DMS53 treated with DMSO at 0.1 percent for 48 hours (cell line): Measurements from ENCODE around the gene FAM131B.

Source experiments
- DNase-seq: peaks from one replicate; lab custom pipeline; 2025; ENCODE audit not compliant: unreplicated experiment; lab: John Stamatoyannopoulos, UW

FAM131B gene

GRCh38 chr7:143325240-143325639, 37.3 kb downstream of the FAM131B start:
- peak; percentile 22 for DNase-seq

DNA sequence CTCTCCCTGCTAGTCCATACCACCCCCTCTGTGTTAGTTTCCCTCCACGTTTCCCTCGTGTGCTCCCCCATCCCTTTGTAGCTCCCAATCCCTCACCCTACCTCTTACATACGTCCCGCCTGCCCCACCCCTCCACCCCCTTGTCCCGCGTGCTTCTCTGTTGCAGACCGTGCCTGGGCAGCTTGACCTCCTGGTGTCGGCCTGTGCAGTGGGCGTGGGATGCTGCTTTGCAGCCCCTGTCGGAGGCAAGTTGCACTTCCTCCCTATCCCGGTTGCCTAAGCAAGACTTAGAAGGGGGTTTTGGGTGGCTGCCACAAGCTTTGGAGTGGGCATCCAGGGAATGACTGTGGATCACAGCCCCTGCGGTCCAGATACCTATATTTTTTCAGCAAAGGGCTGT, 38.9 kb downstream of the FAM131B start:
- DNase-seq, result no peak

DNA sequence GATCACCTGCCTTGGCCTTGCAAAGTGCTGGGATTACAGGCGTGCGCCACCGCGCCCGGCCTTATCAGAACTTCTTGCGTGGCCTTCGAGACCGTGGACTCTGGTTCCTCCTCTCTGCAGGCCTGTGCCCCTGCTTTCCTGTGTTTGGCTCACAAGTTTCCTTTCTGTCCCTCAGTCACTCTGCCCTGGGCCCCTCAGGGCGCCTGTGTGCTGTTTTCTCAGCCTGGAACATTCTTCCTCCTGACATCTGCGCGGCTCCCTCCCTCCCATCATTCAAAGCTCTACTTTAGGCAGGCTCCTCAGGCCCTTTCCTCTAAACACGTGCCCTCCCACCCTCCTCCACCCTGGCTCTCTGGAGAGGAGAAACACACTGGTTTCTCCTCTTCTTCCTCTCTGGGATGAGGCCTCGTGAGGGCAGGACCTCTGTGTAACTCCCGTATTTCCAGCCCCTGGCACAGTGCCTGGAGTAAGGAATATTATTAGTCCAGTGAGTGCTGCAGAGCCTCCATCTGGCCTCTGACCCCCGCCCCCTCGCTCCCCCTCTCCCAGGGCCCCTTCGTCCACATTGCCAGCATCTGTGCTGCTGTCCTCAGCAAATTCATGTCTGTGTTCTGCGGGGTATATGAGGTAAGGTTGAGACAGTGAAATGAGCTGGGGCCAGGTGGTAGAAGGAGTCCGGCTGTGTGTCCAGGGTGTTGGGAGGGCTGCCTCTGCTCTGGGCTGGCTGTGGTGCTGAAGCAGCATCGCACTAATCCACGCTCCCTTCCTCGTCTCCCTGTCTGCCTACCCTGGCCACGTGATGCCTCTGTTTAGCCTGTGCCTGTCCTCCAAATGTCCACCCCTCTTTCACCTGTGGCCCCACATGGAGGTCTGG, 39.5 kb downstream of the FAM131B start:
- DNase-seq, result no peak

GRCh38 chr7:143321734-143322133, 40.8 kb downstream of the FAM131B start:
- no peak for DNase-seq

- no peak for DNase-seq
These were observed 41.3 kb downstream of the FAM131B start for GRCh38 chr7:143321242-143321641.

DNA sequence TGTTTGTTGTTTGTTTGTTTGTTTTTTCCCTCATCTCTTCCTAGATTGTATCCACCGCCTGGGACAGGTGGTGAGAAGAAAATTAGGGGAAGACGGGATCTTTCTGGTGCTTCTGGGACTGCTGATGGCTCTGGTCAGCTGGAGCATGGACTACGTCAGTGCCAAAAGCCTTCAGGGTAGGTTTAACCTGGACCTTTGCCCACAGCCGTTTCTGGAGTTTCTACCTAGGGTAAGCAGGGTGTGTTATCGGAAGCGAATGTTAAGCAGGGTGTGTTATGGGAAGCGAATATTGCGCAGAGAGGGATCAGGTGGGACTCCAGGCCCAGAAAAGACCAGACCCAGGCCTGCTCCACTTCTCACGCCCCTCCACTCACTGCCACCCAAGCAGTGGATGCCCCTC, 41.9 kb downstream of the FAM131B start:
- DNase-seq, result no peak

DNA sequence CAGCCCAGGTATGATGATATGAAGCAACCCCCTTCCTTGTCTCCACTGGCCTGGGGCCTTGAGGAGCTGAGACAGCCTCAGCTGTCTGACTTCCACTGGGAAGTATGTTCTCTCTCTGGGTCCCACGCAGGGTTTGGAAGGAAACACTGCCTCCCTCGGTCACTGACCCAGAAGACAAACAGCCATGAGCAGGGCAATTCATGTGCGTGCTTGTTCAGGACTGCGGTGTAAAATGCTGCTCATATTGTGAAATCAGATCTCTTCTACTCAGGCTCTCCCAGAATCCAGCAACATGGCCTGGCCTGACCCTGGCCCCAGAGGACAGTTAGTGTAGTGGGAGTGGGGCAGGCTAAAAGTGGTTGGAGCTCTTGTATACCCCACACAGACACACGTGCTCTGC, 43.9 kb downstream of the FAM131B start:
- DNase-seq, result no peak

DNA sequence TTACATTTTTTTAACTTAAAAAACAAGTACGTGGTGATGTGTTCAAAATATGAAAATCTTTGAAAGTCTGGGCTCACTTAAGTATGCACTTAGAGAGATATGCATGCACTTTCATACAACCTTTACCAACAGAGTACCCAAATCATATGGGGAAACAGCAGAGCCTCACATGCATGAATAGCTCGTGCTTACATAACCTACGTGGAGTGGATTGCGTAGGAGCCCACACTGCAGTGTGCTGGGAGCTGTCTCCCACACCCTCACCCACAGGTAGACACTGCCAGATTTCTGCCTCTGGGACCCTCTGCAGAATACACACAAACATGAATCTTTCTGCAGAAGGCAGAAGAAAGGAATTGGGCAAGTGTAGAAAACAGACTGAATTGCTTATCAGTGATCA, 46.0 kb downstream of the FAM131B start:
- DNase-seq, result no peak

DNA sequence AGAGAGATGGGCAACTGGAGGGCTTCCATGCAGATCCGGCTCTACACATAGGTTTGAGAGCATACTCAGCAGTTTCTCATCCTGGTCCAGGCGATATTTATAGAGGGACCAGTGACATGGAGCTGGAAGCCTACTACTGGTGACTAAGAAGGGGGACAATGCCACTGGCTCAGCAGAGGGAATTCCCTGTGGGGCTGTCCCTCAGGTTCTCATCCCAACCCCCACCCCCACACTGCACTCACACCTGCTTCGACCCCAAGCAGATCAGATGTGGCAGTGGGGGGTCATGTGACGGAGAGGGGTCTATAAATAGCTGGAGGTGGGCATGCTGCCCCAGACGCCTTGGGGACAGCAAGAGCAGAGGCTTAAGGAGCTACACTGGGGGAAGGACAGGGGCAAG, 46.7 kb downstream of the FAM131B start, which contains the start of gene CLCN1:
Gene CLCN1 (plus strand): TSS at position 336 of the 400 bp plus-strand sequence. CDS start 102 bp downstream, outside the sequence.
- no peak for DNase-seq

GRCh38 chr7:143314127-143314526, 48.4 kb downstream of the FAM131B start:
- no peak for DNase-seq

- DNase-seq, result no peak
These were observed 53.9 kb downstream of the FAM131B start for GRCh38 chr7:143308632-143309031.

DNA sequence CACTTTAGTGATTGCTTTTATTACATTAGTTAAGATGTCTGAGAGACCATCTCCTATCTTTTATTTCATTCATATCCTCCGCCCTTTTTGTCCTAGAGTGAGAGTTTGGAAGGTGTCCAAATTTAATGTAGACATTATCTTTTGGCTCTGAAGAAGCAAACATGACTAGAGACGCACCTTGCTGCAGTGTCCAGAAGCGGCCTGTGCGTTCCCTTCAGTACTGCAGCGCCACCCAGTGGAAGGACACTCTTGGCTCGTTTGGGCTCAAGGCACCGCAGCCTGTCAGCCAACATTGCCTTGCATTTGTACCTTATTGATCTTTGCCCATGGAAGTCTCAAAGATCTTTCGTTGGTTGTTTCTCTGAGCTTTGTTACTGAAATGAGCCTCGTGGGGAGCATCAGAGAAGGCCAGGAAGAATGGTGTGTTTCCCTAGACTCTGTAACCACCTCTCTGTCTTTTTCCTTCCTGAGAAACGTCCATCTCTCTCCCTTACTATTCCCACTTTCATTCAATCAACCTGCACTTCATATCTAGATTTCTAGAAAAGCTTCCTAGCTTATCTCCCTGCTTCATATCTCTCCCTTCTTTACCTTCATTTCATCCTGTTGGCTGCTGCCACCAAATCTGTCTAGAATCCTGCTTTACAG, 57.0 kb downstream of the FAM131B start:
- DNase-seq, result peak; percentile 79

- DNase-seq, result no peak
These were observed 57.6 kb downstream of the FAM131B start for GRCh38 chr7:143304938-143305337.

- no peak for DNase-seq
These were observed 58.8 kb downstream of the FAM131B start for GRCh38 chr7:143303733-143304132.
